22Rv1 (cell line): ENCODE data around the gene PRKRIP1.

Experiments
- ZFX ChIP-seq: fragments of 450-650 bp; IDR thresholded peaks from 2 replicates; pipeline ENCODE4 v1.6.1; 2017; ENCODE audit warnings: antibody characterized with exemption, borderline replicate concordance
- TF ChIP-seq, protein P1 (sequence below): fragments of 450-650 bp; IDR thresholded peaks from 2 replicates; pipeline ENCODE4 v1.5.1; 2017; ENCODE audit warnings: mild to moderate bottlenecking

DNA sequence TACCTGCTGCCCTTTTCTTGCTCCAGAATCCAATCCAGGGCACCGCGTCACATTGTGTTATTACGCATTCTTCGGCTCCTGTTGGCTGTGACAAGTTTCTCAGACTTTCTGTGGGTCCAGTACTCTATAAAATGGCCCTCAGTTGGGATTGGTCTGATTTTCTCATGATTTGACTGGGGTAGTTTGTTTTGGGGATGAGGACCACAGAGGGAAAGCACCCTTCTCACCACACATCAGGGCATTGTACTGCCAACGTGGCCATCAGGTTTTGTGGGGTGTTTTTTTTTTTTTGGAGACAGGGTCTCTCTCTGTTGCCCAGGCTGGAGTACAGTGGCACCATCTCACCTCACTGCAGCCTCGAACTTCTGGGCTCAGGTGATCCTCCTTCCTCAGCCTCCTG lies 20.2 kb downstream of the PRKRIP1 start:
- TF ChIP-seq, protein P1, sequence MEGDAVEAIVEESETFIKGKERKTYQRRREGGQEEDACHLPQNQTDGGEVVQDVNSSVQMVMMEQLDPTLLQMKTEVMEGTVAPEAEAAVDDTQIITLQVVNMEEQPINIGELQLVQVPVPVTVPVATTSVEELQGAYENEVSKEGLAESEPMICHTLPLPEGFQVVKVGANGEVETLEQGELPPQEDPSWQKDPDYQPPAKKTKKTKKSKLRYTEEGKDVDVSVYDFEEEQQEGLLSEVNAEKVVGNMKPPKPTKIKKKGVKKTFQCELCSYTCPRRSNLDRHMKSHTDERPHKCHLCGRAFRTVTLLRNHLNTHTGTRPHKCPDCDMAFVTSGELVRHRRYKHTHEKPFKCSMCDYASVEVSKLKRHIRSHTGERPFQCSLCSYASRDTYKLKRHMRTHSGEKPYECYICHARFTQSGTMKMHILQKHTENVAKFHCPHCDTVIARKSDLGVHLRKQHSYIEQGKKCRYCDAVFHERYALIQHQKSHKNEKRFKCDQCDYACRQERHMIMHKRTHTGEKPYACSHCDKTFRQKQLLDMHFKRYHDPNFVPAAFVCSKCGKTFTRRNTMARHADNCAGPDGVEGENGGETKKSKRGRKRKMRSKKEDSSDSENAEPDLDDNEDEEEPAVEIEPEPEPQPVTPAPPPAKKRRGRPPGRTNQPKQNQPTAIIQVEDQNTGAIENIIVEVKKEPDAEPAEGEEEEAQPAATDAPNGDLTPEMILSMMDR = no peak
- TF ChIP-seq ZFX = no peak
